Right lobe of liver (tissue), 4 donors: ENCODE data around the gene SHISA3.

ENCODE experiments used
- POLR2A ChIP-seq: fragments of 450-650 bp; IDR thresholded peaks from one replicate; pipeline ENCODE4 v1.6.1; 2017; ENCODE audit warnings: antibody characterized with exemption, mild to moderate bottlenecking
- TF ChIP-seq, protein P1 (sequence below), 4 donors: fragments of 200-600 bp in 3 of 4; fragments of 450-650 bp in 1 of 4; IDR thresholded peaks; one replicate each; pipeline versions ENCODE4 v1.5.1 to v1.8.0; 2016 to 2022; ENCODE audit warnings: antibody characterized with exemption in 4 of 4, mild to moderate bottlenecking in 2 of 4
- donor health status: DM: no; HTN: no; CAD: no.
- donor health status: DM: no; HTN: no; CAD: no.
- donor health status: DM: no; HTN: yes; CAD: no.

DNA sequence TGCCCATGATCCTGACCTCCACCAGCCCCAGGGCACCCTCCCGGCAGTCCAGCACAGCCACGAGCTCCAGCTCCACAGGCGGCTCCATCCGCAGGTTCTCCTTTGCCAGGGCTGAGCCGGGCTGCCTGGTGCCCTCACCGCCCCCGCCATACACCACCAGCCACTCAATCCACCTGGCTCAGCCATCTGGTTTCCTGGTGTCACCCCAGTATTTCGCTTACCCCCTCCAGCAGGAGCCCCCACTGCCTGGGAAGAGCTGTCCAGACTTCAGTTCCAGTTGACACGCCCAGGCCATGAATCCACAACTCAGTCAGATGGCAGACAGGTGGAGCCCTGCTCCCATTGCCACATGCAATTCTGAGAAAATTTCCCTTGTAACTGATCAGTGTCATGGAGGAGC lies 3.9 kb downstream of the SHISA3 start:
- TF ChIP-seq, protein P1, sequence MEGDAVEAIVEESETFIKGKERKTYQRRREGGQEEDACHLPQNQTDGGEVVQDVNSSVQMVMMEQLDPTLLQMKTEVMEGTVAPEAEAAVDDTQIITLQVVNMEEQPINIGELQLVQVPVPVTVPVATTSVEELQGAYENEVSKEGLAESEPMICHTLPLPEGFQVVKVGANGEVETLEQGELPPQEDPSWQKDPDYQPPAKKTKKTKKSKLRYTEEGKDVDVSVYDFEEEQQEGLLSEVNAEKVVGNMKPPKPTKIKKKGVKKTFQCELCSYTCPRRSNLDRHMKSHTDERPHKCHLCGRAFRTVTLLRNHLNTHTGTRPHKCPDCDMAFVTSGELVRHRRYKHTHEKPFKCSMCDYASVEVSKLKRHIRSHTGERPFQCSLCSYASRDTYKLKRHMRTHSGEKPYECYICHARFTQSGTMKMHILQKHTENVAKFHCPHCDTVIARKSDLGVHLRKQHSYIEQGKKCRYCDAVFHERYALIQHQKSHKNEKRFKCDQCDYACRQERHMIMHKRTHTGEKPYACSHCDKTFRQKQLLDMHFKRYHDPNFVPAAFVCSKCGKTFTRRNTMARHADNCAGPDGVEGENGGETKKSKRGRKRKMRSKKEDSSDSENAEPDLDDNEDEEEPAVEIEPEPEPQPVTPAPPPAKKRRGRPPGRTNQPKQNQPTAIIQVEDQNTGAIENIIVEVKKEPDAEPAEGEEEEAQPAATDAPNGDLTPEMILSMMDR (IDR thresholded peaks at IDR 0.05), result no peak
- TF ChIP-seq POLR2A, result no peak
